H1 (cell line): Measurements from ENCODE around the gene CD4.

Experiments used
- JUND ChIP-seq: IDR thresholded peaks from 2 replicates; pipeline ENCODE4 v1.6.1; 2011; ENCODE audit warnings: mild to moderate bottlenecking, improper control_type of control experiment, low read length
- PHF8 ChIP-seq: fragments of 200-600 bp; sonication (generic); conservative IDR thresholded peaks from 2 replicates; pipeline ENCODE4 v1.7.1; 2012; ENCODE audit warnings: low read depth, mild to moderate bottlenecking, inconsistent platforms, low read length, moderate library complexity
- POLR2A ChIP-seq, 2 experiments: IDR thresholded peaks; 1 replicate in 1 of 2; 2 replicates in 1 of 2; pipeline ENCODE4 v1.6.1; 2011; ENCODE audit warnings: low read depth in 2 of 2, low read length in 2 of 2, mild to moderate bottlenecking in 2 of 2; ENCODE audit errors: control extremely low read depth in 1 of 2
- SP1 ChIP-seq: IDR thresholded peaks from 2 replicates; pipeline ENCODE4 v1.6.1; 2011; ENCODE audit warnings: low read depth, low read length
- TF ChIP-seq, protein P1 (sequence below), 3 experiments: IDR thresholded peaks; 1 replicate in 2 of 3; 2 replicates in 1 of 3; pipeline versions ENCODE4 v1.5.1 to v1.6.1; 2011; ENCODE audit warnings: low read length in 3 of 3, mild to moderate bottlenecking in 3 of 3, inconsistent platforms in 2 of 3, low read depth in 1 of 3, moderate library complexity in 1 of 3; ENCODE audit not compliant: insufficient read depth in 1 of 3; ENCODE audit errors: control extremely low read depth in 1 of 3

DNA sequence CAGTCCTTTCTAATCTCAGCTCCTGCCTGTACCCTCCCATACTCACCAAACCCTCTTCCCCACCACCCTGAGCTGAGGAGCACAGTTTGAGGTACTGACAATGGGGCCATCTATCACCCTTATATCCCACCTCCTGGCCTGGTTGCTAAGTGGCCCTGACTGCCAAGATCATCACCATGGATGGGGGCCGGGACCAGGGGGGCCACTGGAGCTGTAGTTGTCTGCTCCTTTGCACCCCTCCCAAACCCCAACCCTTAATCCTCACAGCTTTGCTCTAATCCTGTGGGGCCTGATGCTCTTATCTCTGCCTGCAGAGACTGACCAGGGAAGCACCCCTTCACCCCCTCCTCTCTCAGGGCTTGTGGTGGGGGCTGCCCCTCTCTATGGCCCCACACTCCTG lies 51.0 kb downstream of the CD4 start:
- TF ChIP-seq PHF8 (no peak), SP1 (no peak), POLR2A (IDR thresholded peaks at IDR 0.05; ENCODE audit: control extremely low read depth in 1 of 2, low read depth in 2 of 2, low read length in 2 of 2) (no peak), JUND (no peak)
- TF ChIP-seq, protein P1, sequence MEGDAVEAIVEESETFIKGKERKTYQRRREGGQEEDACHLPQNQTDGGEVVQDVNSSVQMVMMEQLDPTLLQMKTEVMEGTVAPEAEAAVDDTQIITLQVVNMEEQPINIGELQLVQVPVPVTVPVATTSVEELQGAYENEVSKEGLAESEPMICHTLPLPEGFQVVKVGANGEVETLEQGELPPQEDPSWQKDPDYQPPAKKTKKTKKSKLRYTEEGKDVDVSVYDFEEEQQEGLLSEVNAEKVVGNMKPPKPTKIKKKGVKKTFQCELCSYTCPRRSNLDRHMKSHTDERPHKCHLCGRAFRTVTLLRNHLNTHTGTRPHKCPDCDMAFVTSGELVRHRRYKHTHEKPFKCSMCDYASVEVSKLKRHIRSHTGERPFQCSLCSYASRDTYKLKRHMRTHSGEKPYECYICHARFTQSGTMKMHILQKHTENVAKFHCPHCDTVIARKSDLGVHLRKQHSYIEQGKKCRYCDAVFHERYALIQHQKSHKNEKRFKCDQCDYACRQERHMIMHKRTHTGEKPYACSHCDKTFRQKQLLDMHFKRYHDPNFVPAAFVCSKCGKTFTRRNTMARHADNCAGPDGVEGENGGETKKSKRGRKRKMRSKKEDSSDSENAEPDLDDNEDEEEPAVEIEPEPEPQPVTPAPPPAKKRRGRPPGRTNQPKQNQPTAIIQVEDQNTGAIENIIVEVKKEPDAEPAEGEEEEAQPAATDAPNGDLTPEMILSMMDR (IDR thresholded peaks at IDR 0.05; ENCODE audit: control extremely low read depth in 1 of 3, insufficient read depth in 1 of 3, low read depth in 1 of 3, low read length in 3 of 3), result no peak
